ENCODE data around the gene BCL7A. TPM values are rescaled to one million over a fixed set of nuclear protein-coding genes. Genes with fewer than 3 reads are reported as not detected.

The BCL7A gene
- total and polyA plus RNA-seq, 2 of the 8 experiments (the other 6 are each of a cell fraction or from before 2014, with no cell fraction given): 11.9 to 12.7 TPM

- TF ChIP-seq ATF3 (IDR thresholded peaks at IDR 0.05; ENCODE audit: insufficient read depth, low read depth, low read length): peak; percentile 65; the same call in 1 of the 2 replicates
- TF ChIP-seq CEBPB (IDR thresholded peaks at IDR 0.05; ENCODE audit: low read depth, low read length): no peak
- TF ChIP-seq MAFK (IDR thresholded peaks at IDR 0.05; ENCODE audit: low read depth, low read length): no peak
- no peak for TF ChIP-seq RNF2 (IDR thresholded peaks at IDR 0.05; ENCODE audit: borderline replicate concordance, low read depth, low read length, missing control alignments, poor library complexity, severe bottlenecking)
Measured at GRCh38 chr12:122064025-122064777, 42.5 kb downstream of the BCL7A start (continued).
